Measurements from ENCODE around the gene MRTFA. TPM values are rescaled to one million over a fixed set of nuclear protein-coding genes. Genes with fewer than 3 reads are reported as not detected.

Gene MRTFA
- total RNA-seq, 1 experiment from 2014 or later, result 44.7 TPM

- H3K27ac ChIP-seq, result no peak overlapping the region
- peaks cover 3% of the 10 kb centered on the region; the same call in 1 of the 2 replicates for H3K4me1 ChIP-seq (replicated peaks; ENCODE audit: insufficient read depth)
- H4K20me1 ChIP-seq (ENCODE audit: insufficient read depth), result peaks cover 3% of the 10 kb centered on the region; the same call in 1 of the 2 replicates
- H3F3A ChIP-seq (ENCODE audit: insufficient read depth, low read depth), result peaks cover 29% of the 10 kb centered on the region
- no TSS peak for BruUV-seq (replicated peaks)
- CTCF ChIA-PET, result interaction anchor here (0.9 kb wide), 1 partner anchor 213 kb away, joined by 3 read pairs; no protein-coding TSS in a partner anchor
- no peaks in the 10 kb centered on the region for H3K9me3 ChIP-seq (ENCODE audit: insufficient read depth, low read depth)
- H3K27me3 ChIP-seq (ENCODE audit: insufficient read depth, low read depth), result no peaks in the 10 kb centered on the region
- H3K4me3 ChIP-seq, result no peak overlapping the region
- intact Hi-C loops (cut with micrococcal nuclease; ENCODE audit: unreplicated experiment), result no loop called here
- peaks cover 6% of the 10 kb centered on the region; the same call in 1 of the 2 replicates for H3K36me3 ChIP-seq (ENCODE audit: low read depth)
- TF ChIP-seq EZH2 (IDR thresholded peaks at IDR 0.05; ENCODE audit: low read depth) (no peak), CTCF (conservative IDR thresholded peaks at IDR 0.05) (no peak)
- no peaks in the 10 kb centered on the region for H3K9me2 ChIP-seq (ENCODE audit: insufficient read depth)
- POLR2A ChIA-PET (ENCODE audit: unreplicated experiment), result no interaction called here
- DNase-seq, result no peak
- no peak overlapping the region for H2AFZ ChIP-seq
- H3K79me2 ChIP-seq (ENCODE audit: low read depth), result peaks cover 7% of the 10 kb centered on the region; the same call in 1 of the 2 replicates
- H3K4me2 ChIP-seq, result no peak overlapping the region
These were observed 203.0 kb downstream of the MRTFA start for GRCh38 chr22:40433416-40434090.

- H3K9me3 ChIP-seq (ENCODE audit: insufficient read depth, low read depth), result no peaks in the 10 kb centered on the region
- ChIA-PET POLR2A (ENCODE audit: unreplicated experiment) (no interaction called here), CTCF (interaction anchor here (0.9 kb wide), 1 partner anchor 214 kb away, joined by 3 read pairs; no protein-coding TSS in a partner anchor)
- H3F3A ChIP-seq (ENCODE audit: insufficient read depth, low read depth), result peaks cover 22% of the 10 kb centered on the region
- DNase-seq, result no peak
- H3K27me3 ChIP-seq (ENCODE audit: insufficient read depth, low read depth), result no peaks in the 10 kb centered on the region
- no peak overlapping the region for H3K4me3 ChIP-seq
- intact Hi-C loops (cut with micrococcal nuclease; ENCODE audit: unreplicated experiment), result no loop called here
- H4K20me1 ChIP-seq (ENCODE audit: insufficient read depth), result peaks cover 3% of the 10 kb centered on the region; the same call in 1 of the 2 replicates
- H3K4me2 ChIP-seq, result no peak overlapping the region
- peaks cover 7% of the 10 kb centered on the region; the same call in 1 of the 2 replicates for H3K79me2 ChIP-seq (ENCODE audit: low read depth)
- no TSS peak for BruUV-seq (replicated peaks)
- H3K4me1 ChIP-seq (replicated peaks; ENCODE audit: insufficient read depth), result peaks cover 3% of the 10 kb centered on the region; the same call in 1 of the 2 replicates
- H3K9me2 ChIP-seq (ENCODE audit: insufficient read depth), result no peaks in the 10 kb centered on the region
- H3K27ac ChIP-seq, result no peak overlapping the region
- H2AFZ ChIP-seq, result no peak overlapping the region
- TF ChIP-seq EZH2 (IDR thresholded peaks at IDR 0.05; ENCODE audit: low read depth), result no peak
- TF ChIP-seq CTCF (conservative IDR thresholded peaks at IDR 0.05), result no peak
- H3K36me3 ChIP-seq (ENCODE audit: low read depth), result peaks cover 6% of the 10 kb centered on the region; the same call in 1 of the 2 replicates
These were observed 203.9 kb downstream of the MRTFA start for GRCh38 chr22:40432625-40433024.

GRCh38 chr22:40432157-40432556 is 204.4 kb downstream of the MRTFA start:
- intact Hi-C loops (cut with micrococcal nuclease; ENCODE audit: unreplicated experiment), result no loop called here
- H3K4me2 ChIP-seq, result no peak overlapping the region
- CTCF ChIA-PET, result no interaction called here
- H3K4me3 ChIP-seq, result no peak overlapping the region
- H3K79me2 ChIP-seq (ENCODE audit: low read depth), result peaks cover 7% of the 10 kb centered on the region; the same call in 1 of the 2 replicates
- no peak for DNase-seq
- peaks cover 6% of the 10 kb centered on the region; the same call in 1 of the 2 replicates for H3K36me3 ChIP-seq (ENCODE audit: low read depth)
- no TSS peak for BruUV-seq (replicated peaks)
- POLR2A ChIA-PET (ENCODE audit: unreplicated experiment), result no interaction called here
- H2AFZ ChIP-seq, result no peak overlapping the region
- no peaks in the 10 kb centered on the region for H3K9me2 ChIP-seq (ENCODE audit: insufficient read depth)
- H3F3A ChIP-seq (ENCODE audit: insufficient read depth, low read depth), result peaks cover 18% of the 10 kb centered on the region
- peaks cover 2% of the 10 kb centered on the region; the same call in 1 of the 2 replicates for H3K4me1 ChIP-seq (replicated peaks; ENCODE audit: insufficient read depth)
- H3K27me3 ChIP-seq (ENCODE audit: insufficient read depth, low read depth), result no peaks in the 10 kb centered on the region
- no peak overlapping the region for H3K27ac ChIP-seq
- peaks cover 3% of the 10 kb centered on the region; the same call in 1 of the 2 replicates for H4K20me1 ChIP-seq (ENCODE audit: insufficient read depth)
- TF ChIP-seq EZH2 (IDR thresholded peaks at IDR 0.05; ENCODE audit: low read depth) (no peak), CTCF (conservative IDR thresholded peaks at IDR 0.05) (no peak)
- H3K9me3 ChIP-seq (ENCODE audit: insufficient read depth, low read depth), result no peaks in the 10 kb centered on the region

All from PC-9 (cell line).